Esophagus muscularis mucosa (tissue), 4 donors: ENCODE measurements around the gene FAHD2A. TPM values are rescaled to one million over a fixed set of nuclear protein-coding genes. Genes with fewer than 3 reads are reported as not detected.

Experiments
- DNase-seq: peaks from one replicate; pipeline ENCODE4 v3.0.0-alpha.2; 2017; ENCODE audit errors: extremely low spot score
- H3K27ac ChIP-seq, 4 donors: fragments of 200-600 bp; sonication (generic); replicated peaks in 1 of 4; 1 replicate in 3 of 4; 2 replicates in 1 of 4; pipeline ENCODE4 v1.5.1; 2016 to 2019; ENCODE audit warnings: mild to moderate bottlenecking in 1 of 4
- H3K27me3 ChIP-seq, 4 donors: fragments of 200-600 bp; sonication (generic); one replicate each; pipeline versions ENCODE4 v1.5.1 to v1.6.0; 2016 to 2019
- H3K36me3 ChIP-seq, 4 donors: fragments of 200-600 bp; sonication (generic); one replicate each; pipeline ENCODE4 v1.5.1; 2016 to 2019
- H3K4me1 ChIP-seq, 4 donors: fragments of 200-600 bp; sonication (generic); one replicate each; pipeline ENCODE4 v1.5.1; 2016 to 2019
- H3K4me3 ChIP-seq, 4 donors: fragments of 200-600 bp; sonication (generic); 1 replicate in 2 of 4; 2 replicates in 2 of 4; pipeline ENCODE4 v1.5.1; 2016 to 2019; ENCODE audit warnings: mild to moderate bottlenecking in 4 of 4, moderate library complexity in 1 of 4
- H3K9me3 ChIP-seq, 4 donors: fragments of 200-600 bp; sonication (generic); 1 replicate in 3 of 4; 2 replicates in 1 of 4; pipeline ENCODE4 v1.5.1; 2016 to 2019
- EP300 ChIP-seq: sonication (generic); formaldehyde crosslinking; IDR thresholded peaks from one replicate; pipeline ENCODE4 v1.6.1; 2017; ENCODE audit warnings: antibody characterized with exemption
- POLR2A ChIP-seq: fragments of 450-650 bp; IDR thresholded peaks from one replicate; pipeline ENCODE4 v1.6.1; 2017; ENCODE audit warnings: antibody characterized with exemption, moderate library complexity, mild to moderate bottlenecking, low read depth
- POLR2AphosphoS5 ChIP-seq, 2 donors: sonication (generic); formaldehyde crosslinking; IDR thresholded peaks; one replicate each; pipeline ENCODE4 v1.6.1; 2017; ENCODE audit warnings: antibody characterized with exemption in 2 of 2
- WGBS: methylation state at CpG from one replicate; pipeline ENCODE4 v1.1.5; 2018; 5-methylcytosine and 5-hydroxymethylcytosine counted together
- intact Hi-C: fragments of 100-400 bp; cut with DNase I; formaldehyde crosslinking; loops from one replicate; pipeline ENCODE4 v1.15.1; 2023
- total RNA-seq, 4 donors: library from RNA; depleted of rRNA; stranded (reverse); fragments of >200 nt; gene quantifications; one replicate each; pipeline versions ENCODE4 v1.1.0 to v1.2.1, GENCODE V29; 2016
- TF ChIP-seq, protein P1 (sequence below), 3 experiments: fragments of 200-600 bp in 2 of 3; fragments of 450-650 bp in 1 of 3; sonication (generic) in 2 of 3; IDR thresholded peaks; one replicate each; pipeline ENCODE4 v1.5.1; 2017 to 2019; ENCODE audit warnings: antibody characterized with exemption in 3 of 3, mild to moderate bottlenecking in 2 of 3, moderate library complexity in 1 of 3

The FAHD2A gene
- total RNA-seq, 4 donors from 2014 or later = 11.2 to 20.0 (median 16.5) TPM

GRCh38 chr2:95385570-95385984, 16.9 kb upstream of the FAHD2A start:
- H3K27ac ChIP-seq = peak overlapping the region in 2 of 4 donors; percentile 38 to 44

DNA sequence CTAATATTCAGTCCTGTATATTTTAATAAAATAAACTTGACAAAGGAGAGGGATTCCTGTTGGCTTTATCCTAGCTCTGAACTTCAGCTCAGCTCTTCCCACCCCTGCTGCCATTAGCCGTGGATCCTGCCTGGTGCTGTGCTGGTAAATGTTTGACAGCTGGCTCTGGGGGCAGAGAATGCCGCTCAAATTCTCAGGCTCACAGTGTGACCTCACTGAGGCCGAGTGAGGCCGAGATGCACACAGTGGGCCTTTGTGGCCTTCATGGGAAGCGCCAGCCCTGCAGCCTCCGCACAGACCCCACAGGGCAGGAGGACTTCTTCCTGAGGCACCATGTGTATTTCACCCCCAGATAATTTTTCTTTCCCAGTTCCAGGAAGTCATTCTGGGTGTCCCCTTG, 16.5 kb upstream of the FAHD2A start:
- no peaks in the 10 kb centered on the region for H3K9me3 ChIP-seq
- DNase-seq = no peak
- H3K27ac ChIP-seq = no peak overlapping the region
- intact Hi-C loops = no loop called here
- 90% methylated on average over 6 of the region's 6 CpGs for WGBS
- TF ChIP-seq, protein P1, sequence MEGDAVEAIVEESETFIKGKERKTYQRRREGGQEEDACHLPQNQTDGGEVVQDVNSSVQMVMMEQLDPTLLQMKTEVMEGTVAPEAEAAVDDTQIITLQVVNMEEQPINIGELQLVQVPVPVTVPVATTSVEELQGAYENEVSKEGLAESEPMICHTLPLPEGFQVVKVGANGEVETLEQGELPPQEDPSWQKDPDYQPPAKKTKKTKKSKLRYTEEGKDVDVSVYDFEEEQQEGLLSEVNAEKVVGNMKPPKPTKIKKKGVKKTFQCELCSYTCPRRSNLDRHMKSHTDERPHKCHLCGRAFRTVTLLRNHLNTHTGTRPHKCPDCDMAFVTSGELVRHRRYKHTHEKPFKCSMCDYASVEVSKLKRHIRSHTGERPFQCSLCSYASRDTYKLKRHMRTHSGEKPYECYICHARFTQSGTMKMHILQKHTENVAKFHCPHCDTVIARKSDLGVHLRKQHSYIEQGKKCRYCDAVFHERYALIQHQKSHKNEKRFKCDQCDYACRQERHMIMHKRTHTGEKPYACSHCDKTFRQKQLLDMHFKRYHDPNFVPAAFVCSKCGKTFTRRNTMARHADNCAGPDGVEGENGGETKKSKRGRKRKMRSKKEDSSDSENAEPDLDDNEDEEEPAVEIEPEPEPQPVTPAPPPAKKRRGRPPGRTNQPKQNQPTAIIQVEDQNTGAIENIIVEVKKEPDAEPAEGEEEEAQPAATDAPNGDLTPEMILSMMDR (IDR thresholded peaks at IDR 0.05) = no peak
- TF ChIP-seq POLR2A = no peak
- no peak for TF ChIP-seq EP300
- TF ChIP-seq POLR2AphosphoS5 (IDR thresholded peaks at IDR 0.05) = no peak
- peaks cover 0 to 8% (median 0%) of the 10 kb centered on the region in 4 donors for H3K27me3 ChIP-seq
- H3K4me3 ChIP-seq = no peak overlapping the region
- peaks cover 0 to 14% (median 0%) of the 10 kb centered on the region in 4 donors for H3K36me3 ChIP-seq
- H3K4me1 ChIP-seq = peaks cover 3 to 27% (median 18%) of the 10 kb centered on the region in 4 donors

More at GRCh38 chr2:95385570-95385984, 16.9 kb upstream of the FAHD2A start:
- no peak overlapping the region for H3K4me3 ChIP-seq
- DNase-seq = no peak
- intact Hi-C loops = no loop called here
- H3K4me1 ChIP-seq = peaks cover 3 to 27% (median 18%) of the 10 kb centered on the region in 4 donors
- H3K9me3 ChIP-seq = no peaks in the 10 kb centered on the region
- TF ChIP-seq, protein P1 (IDR thresholded peaks at IDR 0.05) = no peak
- TF ChIP-seq EP300 = no peak
- TF ChIP-seq POLR2A = no peak
- no peak for TF ChIP-seq POLR2AphosphoS5 (IDR thresholded peaks at IDR 0.05)
- WGBS = 64% methylated on average over 7 of the region's 12 CpGs
- peaks cover 0 to 15% (median 0%) of the 10 kb centered on the region in 4 donors for H3K36me3 ChIP-seq
- peaks cover 0 to 8% (median 0%) of the 10 kb centered on the region in 4 donors for H3K27me3 ChIP-seq

DNA sequence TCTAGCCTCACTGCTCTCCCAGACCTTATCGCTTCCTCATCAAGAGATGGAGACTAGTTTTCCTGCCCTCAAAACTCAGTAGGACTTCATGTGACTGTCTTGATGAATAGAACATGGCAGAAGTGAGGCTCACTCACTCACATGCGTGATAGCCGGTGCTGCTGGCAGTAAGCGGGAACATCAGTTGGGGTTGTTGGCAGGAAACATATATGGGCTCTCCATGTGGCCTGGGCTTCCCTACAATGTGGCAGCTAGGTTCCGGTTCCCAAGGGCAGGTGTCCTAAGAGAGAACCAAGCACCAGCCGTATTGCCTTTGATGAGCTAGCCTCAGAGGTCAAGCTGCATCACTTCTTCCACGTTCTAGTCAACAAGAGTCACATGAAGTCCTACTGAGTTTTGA, 15.2 kb upstream of the FAHD2A start:
- H3K36me3 ChIP-seq = peaks cover 0 to under 1% (median 0%) of the 10 kb centered on the region in 4 donors
- no peaks in the 10 kb centered on the region for H3K9me3 ChIP-seq
- H3K4me3 ChIP-seq = no peak overlapping the region
- TF ChIP-seq POLR2AphosphoS5 (IDR thresholded peaks at IDR 0.05) (no peak), EP300 (no peak), POLR2A (no peak)
- TF ChIP-seq, protein P1 (IDR thresholded peaks at IDR 0.05) = no peak
- DNase-seq = no peak
- H3K4me1 ChIP-seq = peaks cover 6 to 27% (median 18%) of the 10 kb centered on the region in 4 donors
- H3K27ac ChIP-seq = no peak overlapping the region
- intact Hi-C loops = no loop called here
- 75% methylated on average over 7 of the region's 7 CpGs for WGBS
- H3K27me3 ChIP-seq = peaks cover 0 to 8% (median 0%) of the 10 kb centered on the region in 4 donors

DNA sequence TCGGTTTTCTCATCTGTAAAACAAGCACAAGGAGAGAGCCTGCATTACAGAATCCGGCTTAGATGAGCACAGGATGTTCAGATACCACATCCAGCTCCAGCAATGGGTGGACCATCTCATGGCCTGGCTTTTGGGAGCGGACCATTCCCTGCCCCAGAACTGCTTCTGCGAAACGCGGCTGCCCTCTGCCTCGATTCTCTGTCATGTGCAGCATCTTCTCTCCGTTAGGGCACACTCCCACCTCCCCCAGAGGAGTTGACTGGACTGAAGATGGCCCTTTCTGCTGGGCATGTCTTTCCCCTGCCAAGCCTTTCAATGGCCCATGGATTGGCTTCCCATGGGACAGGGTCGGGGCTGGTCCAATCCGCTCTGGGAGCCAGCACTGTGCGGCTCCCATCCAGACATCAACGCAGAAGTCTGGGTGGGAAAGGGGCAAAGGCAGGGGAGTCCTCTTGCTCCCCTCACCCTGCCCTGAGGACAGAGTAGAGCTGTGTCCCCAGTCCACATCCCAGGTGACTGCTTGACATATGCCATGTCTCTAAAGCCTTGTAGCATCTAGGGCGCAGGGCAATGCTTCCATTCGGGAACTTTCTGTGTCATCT, 14.3 kb upstream of the FAHD2A start:
- no peaks in the 10 kb centered on the region for H3K36me3 ChIP-seq
- DNase-seq = no peak
- no peaks in the 10 kb centered on the region for H3K9me3 ChIP-seq
- no peak overlapping the region for H3K4me3 ChIP-seq
- intact Hi-C loops = no loop called here
- H3K4me1 ChIP-seq = peaks cover 6 to 27% (median 18%) of the 10 kb centered on the region in 4 donors
- H3K27ac ChIP-seq = no peak overlapping the region
- 85% methylated on average over 14 of the region's 14 CpGs for WGBS
- TF ChIP-seq POLR2A = no peak
- TF ChIP-seq, protein P1 (IDR thresholded peaks at IDR 0.05) = no peak
- TF ChIP-seq EP300 = no peak
- TF ChIP-seq POLR2AphosphoS5 (IDR thresholded peaks at IDR 0.05) = no peak
- H3K27me3 ChIP-seq = peaks cover 0 to 8% (median 0%) of the 10 kb centered on the region in 4 donors

DNA sequence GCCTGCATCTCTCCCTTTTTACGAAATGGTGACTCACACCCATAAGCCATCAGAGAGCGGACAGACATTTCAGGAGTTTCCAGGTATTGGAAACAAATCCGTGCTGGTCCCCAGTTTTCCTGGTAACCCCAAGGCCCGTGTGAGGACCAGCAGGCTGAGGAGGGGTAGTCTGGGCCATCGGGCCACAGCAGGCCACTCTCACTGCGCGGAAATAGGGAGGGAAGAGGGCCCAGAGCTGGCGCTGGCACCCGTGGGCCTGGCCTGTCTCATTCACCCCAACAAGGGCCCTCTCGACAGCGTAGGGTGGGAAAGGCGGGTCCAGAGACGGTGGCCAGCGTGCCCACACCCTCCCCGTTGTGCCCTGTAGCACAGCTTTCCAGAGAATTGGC, 13.7 kb upstream of the FAHD2A start:
- no peak for DNase-seq
- intact Hi-C loops = no loop called here
- Histone ChIP-seq H3K36me3 (no peaks in the 10 kb centered on the region), H3K9me3 (no peaks in the 10 kb centered on the region), H3K4me1 (peaks cover 6 to 27% (median 18%) of the 10 kb centered on the region in 4 donors), H3K4me3 (peak overlapping the region in 1 of 4 donors; percentile 24), H3K27ac (no peak overlapping the region), H3K27me3 (peaks cover 0 to 8% (median 0%) of the 10 kb centered on the region in 4 donors)
- TF ChIP-seq EP300 = no peak
- TF ChIP-seq, protein P1 (IDR thresholded peaks at IDR 0.05) = no peak
- no peak for TF ChIP-seq POLR2AphosphoS5 (IDR thresholded peaks at IDR 0.05)
- no peak for TF ChIP-seq POLR2A
- 88% methylated on average over 3 of the region's 15 CpGs for WGBS
